ENCODE measurements around the gene DBH.

- no peak for TF ChIP-seq POLR2A (IDR thresholded peaks at IDR 0.05)
- TF ChIP-seq CTCF (IDR thresholded peaks at IDR 0.05) = no peak
These were observed 38.7 kb upstream of the DBH start for GRCh38 chr9:133597316-133597957.
